NCI-H446 treated with DMSO at 0.1 percent for 48 hours (cell line): Measurements from ENCODE around the gene PCDHGA9.
"Not testable (repeated sequence)": the region's sequence is repeated elsewhere in the genome, so short reads cannot be mapped to it uniquely, and the experiment has no call there.

Source experiments
- DNase-seq: peaks from one replicate; lab custom pipeline; 2025; lab: John Stamatoyannopoulos, UW

PCDHGA9 gene

GRCh38 chr5:141414548-141415274 lies 12.1 kb downstream of the PCDHGA9 start:
- DNase-seq, result not testable (repeated sequence)

GRCh38 chr5:141415275-141415618 lies 12.7 kb downstream of the PCDHGA9 start:
- DNase-seq, result not testable (repeated sequence)

- DNase-seq, result peak; percentile 20
Observed at GRCh38 chr5:141417494-141418172, 15.1 kb downstream of the PCDHGA9 start, which contains the start of gene PCDHGB7. Gene PCDHGB7, plus strand, starts transcription at chr5:141417677. Its CDS starts 183 bp downstream, at chr5:141417860.

GRCh38 chr5:141419074-141419880 lies 16.7 kb downstream of the PCDHGA9 start:
- DNase-seq, result no peak

- peak; percentile 1 for DNase-seq
Observed at GRCh38 chr5:141420855-141421488, 18.4 kb downstream of the PCDHGA9 start, which contains the start of gene PCDHGA11. Gene PCDHGA11, plus strand, starts transcription at chr5:141421051. Its CDS starts 177 bp downstream, at chr5:141421228.

- DNase-seq, result no peak
Observed at GRCh38 chr5:141421489-141421855, 18.9 kb downstream of the PCDHGA9 start.

GRCh38 chr5:141422742-141423291 lies 20.2 kb downstream of the PCDHGA9 start:
- DNase-seq, result no peak

GRCh38 chr5:141427783-141428426 lies 25.3 kb downstream of the PCDHGA9 start:
- DNase-seq, result no peak

- no peak for DNase-seq
Observed at GRCh38 chr5:141430332-141431113, 27.9 kb downstream of the PCDHGA9 start, which contains the start of gene PCDHGA12. Gene PCDHGA12, plus strand, starts transcription at chr5:141430507. Its CDS starts 253 bp downstream, at chr5:141430760.

- DNase-seq, result no peak
Observed at GRCh38 chr5:141431286-141431685, 28.7 kb downstream of the PCDHGA9 start.

GRCh38 chr5:141432308-141432707 lies 29.7 kb downstream of the PCDHGA9 start:
- not testable (repeated sequence) for DNase-seq

GRCh38 chr5:141432726-141433125 lies 30.1 kb downstream of the PCDHGA9 start:
- DNase-seq, result not testable (repeated sequence)

- DNase-seq, result no peak
Observed at GRCh38 chr5:141434006-141434405, 31.4 kb downstream of the PCDHGA9 start.

GRCh38 chr5:141437221-141437620 lies 34.6 kb downstream of the PCDHGA9 start:
- no peak for DNase-seq

GRCh38 chr5:141439411-141440141 lies 37.0 kb downstream of the PCDHGA9 start:
- DNase-seq, result no peak

GRCh38 chr5:141440341-141440740 lies 37.8 kb downstream of the PCDHGA9 start:
- no peak for DNase-seq

GRCh38 chr5:141441571-141442170 lies 39.1 kb downstream of the PCDHGA9 start:
- DNase-seq, result no peak
